ENCODE data around the gene HOXB3.

The HOXB3 gene

DNA sequence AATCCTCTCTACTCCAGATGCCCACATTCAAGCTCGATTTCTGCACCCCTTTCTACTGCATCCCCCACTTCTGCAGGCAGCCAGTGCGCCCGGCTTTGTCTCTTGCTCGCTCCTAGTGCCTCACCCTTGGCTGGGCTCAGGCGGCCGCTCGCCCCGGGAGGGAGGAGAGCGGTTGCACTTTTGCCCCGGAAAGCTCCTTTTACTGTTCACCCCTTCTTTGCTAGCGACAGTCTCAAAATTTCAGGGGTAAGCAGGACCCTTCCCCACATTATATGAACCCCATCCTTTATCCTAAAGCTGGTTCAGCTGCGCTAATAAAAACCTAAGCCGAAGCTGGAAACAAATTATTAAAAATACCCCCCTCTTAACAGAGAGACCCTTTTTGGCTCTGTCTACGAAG is 2.5 kb upstream of the HOXB3 start (continued):
- TF ChIP-seq TSHZ2 (CRISPR knock-in tag; IDR thresholded peaks at IDR 0.05): peak; percentile 100

DNA sequence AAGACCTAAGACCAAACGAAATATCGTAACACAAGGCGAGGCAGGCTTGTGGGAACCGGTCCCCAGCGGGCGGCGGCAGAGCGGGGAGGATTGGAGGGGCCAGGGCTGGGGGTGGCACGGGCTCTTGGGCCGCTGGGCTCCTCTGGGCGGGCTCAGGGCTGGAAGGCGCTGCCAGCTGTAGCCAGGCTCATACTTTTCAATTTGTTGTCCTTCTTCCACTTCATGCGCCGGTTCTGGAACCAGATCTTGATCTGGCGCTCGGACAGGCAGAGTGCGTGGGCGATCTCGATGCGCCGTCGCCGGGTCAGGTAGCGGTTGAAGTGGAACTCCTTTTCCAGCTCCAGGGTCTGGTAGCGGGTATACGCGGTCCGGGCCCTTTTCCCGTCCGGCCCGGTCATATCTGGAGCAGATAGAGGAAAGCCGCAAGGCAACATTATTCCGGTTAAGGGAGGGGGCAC is 2.0 kb upstream of the HOXB3 start:
- ATAC-seq: no peak
- TF ChIP-seq ZNF565 (CRISPR knock-in tag; conservative IDR thresholded peaks at IDR 0.05; ENCODE audit: low read depth): no peak
- TF ChIP-seq ZC3H10 (CRISPR knock-in tag; IDR thresholded peaks at IDR 0.05): no peak
- no peak for TF ChIP-seq GLIS3 (CRISPR knock-in tag; IDR thresholded peaks at IDR 0.05)
- no peak for TF ChIP-seq POU6F1 (CRISPR knock-in tag; IDR thresholded peaks at IDR 0.05; ENCODE audit: borderline replicate concordance, low read depth)
- TF ChIP-seq, protein P1, sequence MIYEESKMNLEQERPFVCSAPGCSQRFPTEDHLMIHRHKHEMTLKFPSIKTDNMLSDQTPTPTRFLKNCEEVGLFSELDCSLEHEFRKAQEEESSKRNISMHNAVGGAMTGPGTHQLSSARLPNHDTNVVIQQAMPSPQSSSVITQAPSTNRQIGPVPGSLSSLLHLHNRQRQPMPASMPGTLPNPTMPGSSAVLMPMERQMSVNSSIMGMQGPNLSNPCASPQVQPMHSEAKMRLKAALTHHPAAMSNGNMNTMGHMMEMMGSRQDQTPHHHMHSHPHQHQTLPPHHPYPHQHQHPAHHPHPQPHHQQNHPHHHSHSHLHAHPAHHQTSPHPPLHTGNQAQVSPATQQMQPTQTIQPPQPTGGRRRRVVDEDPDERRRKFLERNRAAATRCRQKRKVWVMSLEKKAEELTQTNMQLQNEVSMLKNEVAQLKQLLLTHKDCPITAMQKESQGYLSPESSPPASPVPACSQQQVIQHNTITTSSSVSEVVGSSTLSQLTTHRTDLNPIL (CRISPR knock-in tag; IDR thresholded peaks at IDR 0.05; ENCODE audit: low read depth): no peak
- TF ChIP-seq TCF4 (CRISPR knock-in tag; IDR thresholded peaks at IDR 0.05; ENCODE audit: borderline replicate concordance): no peak
- no peak for TF ChIP-seq OSR1 (CRISPR knock-in tag; IDR thresholded peaks at IDR 0.05)
- no peak for TF ChIP-seq ESRRG (CRISPR knock-in tag; IDR thresholded peaks at IDR 0.05)
- TF ChIP-seq ZNF70 (CRISPR knock-in tag; IDR thresholded peaks at IDR 0.05): no peak
- TF ChIP-seq PPARA (CRISPR knock-in tag; IDR thresholded peaks at IDR 0.05; ENCODE audit: borderline replicate concordance): no peak
- TF ChIP-seq CSDC2 (CRISPR knock-in tag; IDR thresholded peaks at IDR 0.05): no peak
- no peak for TF ChIP-seq RARB (CRISPR knock-in tag; IDR thresholded peaks at IDR 0.05)
- TF ChIP-seq ARNTL (CRISPR knock-in tag; IDR thresholded peaks at IDR 0.05; ENCODE audit: borderline replicate concordance, low read depth): no peak
- TF ChIP-seq TOX (CRISPR knock-in tag; IDR thresholded peaks at IDR 0.05; ENCODE audit: borderline replicate concordance): no peak
- no peak for TF ChIP-seq ZFP30 (CRISPR knock-in tag; IDR thresholded peaks at IDR 0.05)
- TF ChIP-seq BACH2 (CRISPR knock-in tag; IDR thresholded peaks at IDR 0.05; ENCODE audit: borderline replicate concordance): no peak
- no peak for TF ChIP-seq PATZ1 (CRISPR knock-in tag; IDR thresholded peaks at IDR 0.05; ENCODE audit: borderline replicate concordance)

DNA sequence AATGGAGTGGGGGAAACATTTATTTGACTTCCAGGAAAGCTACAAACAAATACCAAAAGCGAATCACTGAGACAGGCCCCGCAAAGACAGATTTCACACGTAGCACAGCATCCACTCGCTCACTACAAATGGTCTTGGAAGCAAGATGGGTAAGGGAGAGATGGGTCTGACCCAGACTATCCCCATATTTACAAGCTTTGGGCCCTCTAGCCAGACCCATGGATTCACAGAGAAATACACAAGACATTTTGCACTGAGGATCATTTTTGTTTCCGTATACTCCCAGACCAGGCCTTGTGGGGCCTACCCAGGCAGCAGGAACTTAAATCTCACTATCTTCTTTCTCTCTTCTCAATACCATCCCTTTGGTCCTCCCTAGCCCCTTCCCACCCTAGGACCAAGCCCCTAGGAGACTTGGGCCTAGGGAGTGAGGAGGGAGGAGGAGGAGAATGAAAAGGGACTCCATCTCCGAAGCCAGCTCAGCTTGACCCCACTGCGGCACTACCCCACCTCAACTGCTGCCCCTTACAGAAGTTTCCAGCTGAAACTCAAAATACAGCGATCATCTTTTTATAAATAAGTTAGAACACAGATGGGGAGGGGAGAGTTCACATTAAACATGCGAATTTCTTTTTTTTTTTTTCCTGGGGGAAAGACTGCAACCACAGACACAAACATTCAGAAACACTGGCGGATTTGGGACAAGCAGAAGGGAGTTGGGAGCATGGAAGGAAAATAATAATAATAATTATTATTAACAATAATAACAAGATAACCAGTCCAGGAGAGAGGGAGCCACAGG is 1.4 kb upstream of the HOXB3 start:
- ATAC-seq: no peak
- TF ChIP-seq PPARA (CRISPR knock-in tag; IDR thresholded peaks at IDR 0.05; ENCODE audit: borderline replicate concordance) (no peak), TSHZ2 (CRISPR knock-in tag; IDR thresholded peaks at IDR 0.05) (peak; percentile 100), ZFP30 (CRISPR knock-in tag; IDR thresholded peaks at IDR 0.05) (no peak), CSDC2 (CRISPR knock-in tag; IDR thresholded peaks at IDR 0.05) (peak; percentile 100; the same call in 1 of the 2 replicates), OSR1 (CRISPR knock-in tag; IDR thresholded peaks at IDR 0.05) (no peak)

All from SK-N-SH treated with all-trans-retinoic acid at 6 μM for 48 hours (cell line).